Body of pancreas (tissue), 4 donors: Measurements from ENCODE around the gene NRG3.

Source experiments
- POLR2A ChIP-seq, 3 donors: fragments of 450-650 bp; IDR thresholded peaks; one replicate each; pipeline ENCODE4 v1.6.1; 2016; ENCODE audit warnings: antibody characterized with exemption in 3 of 3, mild to moderate bottlenecking in 2 of 3
- TF ChIP-seq, protein P1 (sequence below), 7 experiments: fragments of 450-650 bp in 4 of 7; fragments of 200-600 bp in 3 of 7; sonication (generic) in 3 of 7; IDR thresholded peaks; one replicate each; pipeline ENCODE4 v1.5.1; 2016 to 2019; ENCODE audit warnings: antibody characterized with exemption in 7 of 7

DNA sequence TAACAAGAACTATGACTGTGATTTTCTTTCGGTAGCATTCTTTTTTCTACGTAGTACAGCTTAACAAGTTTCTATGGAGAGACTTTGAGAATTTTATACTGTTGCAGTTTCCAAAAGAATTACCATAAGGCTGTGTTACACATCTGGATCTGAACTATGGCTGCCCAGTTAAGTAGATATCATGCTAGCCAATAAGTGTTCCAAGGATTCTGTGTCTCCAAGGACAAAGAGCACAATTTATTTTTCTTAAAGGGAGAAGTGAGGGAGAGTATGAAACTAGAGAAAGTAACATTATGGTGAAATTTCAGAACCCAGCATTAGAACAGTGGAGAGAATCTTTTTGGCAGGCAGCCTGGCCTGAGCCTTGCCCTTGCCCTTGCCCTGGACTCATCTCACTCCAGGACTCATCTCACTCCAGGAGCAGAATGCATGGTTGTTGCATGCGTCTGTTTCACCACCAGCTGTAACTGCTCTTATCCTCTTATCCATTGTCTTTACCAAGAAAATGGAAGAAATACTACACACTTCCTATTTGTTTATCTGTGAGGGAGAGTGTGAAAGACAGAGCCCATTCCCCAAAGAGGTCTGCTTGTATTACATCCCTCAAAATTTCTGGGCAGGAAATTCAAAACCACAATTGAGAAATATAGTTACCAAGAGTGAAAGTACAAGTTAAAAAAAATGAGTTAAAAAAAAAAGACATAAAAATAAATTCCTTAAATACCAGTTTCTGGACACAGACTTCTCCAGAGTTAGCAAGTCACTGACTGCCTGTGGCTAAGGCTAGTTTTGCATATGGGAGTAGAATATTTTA, 1067.5 kb downstream of the NRG3 start:
- TF ChIP-seq, protein P1, sequence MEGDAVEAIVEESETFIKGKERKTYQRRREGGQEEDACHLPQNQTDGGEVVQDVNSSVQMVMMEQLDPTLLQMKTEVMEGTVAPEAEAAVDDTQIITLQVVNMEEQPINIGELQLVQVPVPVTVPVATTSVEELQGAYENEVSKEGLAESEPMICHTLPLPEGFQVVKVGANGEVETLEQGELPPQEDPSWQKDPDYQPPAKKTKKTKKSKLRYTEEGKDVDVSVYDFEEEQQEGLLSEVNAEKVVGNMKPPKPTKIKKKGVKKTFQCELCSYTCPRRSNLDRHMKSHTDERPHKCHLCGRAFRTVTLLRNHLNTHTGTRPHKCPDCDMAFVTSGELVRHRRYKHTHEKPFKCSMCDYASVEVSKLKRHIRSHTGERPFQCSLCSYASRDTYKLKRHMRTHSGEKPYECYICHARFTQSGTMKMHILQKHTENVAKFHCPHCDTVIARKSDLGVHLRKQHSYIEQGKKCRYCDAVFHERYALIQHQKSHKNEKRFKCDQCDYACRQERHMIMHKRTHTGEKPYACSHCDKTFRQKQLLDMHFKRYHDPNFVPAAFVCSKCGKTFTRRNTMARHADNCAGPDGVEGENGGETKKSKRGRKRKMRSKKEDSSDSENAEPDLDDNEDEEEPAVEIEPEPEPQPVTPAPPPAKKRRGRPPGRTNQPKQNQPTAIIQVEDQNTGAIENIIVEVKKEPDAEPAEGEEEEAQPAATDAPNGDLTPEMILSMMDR (IDR thresholded peaks at IDR 0.05): no peak
- TF ChIP-seq POLR2A (IDR thresholded peaks at IDR 0.05): no peak
